ENCODE data around the gene ERP29.
A peak's percentile ranks its signal among the peaks of the same experiment; 100 is the strongest.

Gene ERP29

GRCh38 chr12:112012775-112013600 lies at the start of gene ERP29, which contains the start of gene TMEM116:
Gene ERP29, plus strand, starts transcription at chr12:112013426. Its CDS starts 40 bp downstream, at chr12:112013466.
Gene TMEM116, minus strand, starts transcription at chr12:112013165. Its CDS starts 7,895 bp downstream, at chr12:112005270.
- peak within 1 kb of the TSS; percentile 89 for H3K4me3 ChIP-seq (ENCODE audit: low read depth, low read length)
- in situ Hi-C loops (cut with HindIII; ENCODE audit: low sequenced_read_pairs): no loop called here
- peak; percentile 53 for TF ChIP-seq CTCF (IDR thresholded peaks at IDR 0.05; ENCODE audit: low read depth, low read length, missing control alignments)
- DNase-seq (ENCODE audit: low read depth): peak; percentile 95

GRCh38 chr12:111964935-111965334 lies 48.3 kb upstream of the ERP29 start:
- H3K4me3 ChIP-seq (ENCODE audit: low read depth, low read length): no peak overlapping the region
- no peak for TF ChIP-seq CTCF (IDR thresholded peaks at IDR 0.05; ENCODE audit: low read depth, low read length, missing control alignments)
- DNase-seq (ENCODE audit: low read depth): no peak
- in situ Hi-C loops (cut with HindIII; ENCODE audit: low sequenced_read_pairs): no loop called here

- DNase-seq (ENCODE audit: low read depth): no peak
- in situ Hi-C loops (cut with HindIII; ENCODE audit: low sequenced_read_pairs): no loop called here
- TF ChIP-seq CTCF (IDR thresholded peaks at IDR 0.05; ENCODE audit: low read depth, low read length, missing control alignments): no peak
- no peak overlapping the region for H3K4me3 ChIP-seq (ENCODE audit: low read depth, low read length)
Measured at GRCh38 chr12:111971800-111972199, 41.4 kb upstream of the ERP29 start.

GRCh38 chr12:111975161-111975931 lies 37.9 kb upstream of the ERP29 start:
- H3K4me3 ChIP-seq (ENCODE audit: low read depth, low read length): no peak overlapping the region

GRCh38 chr12:111976291-111976690 lies 36.9 kb upstream of the ERP29 start:
- in situ Hi-C loops (cut with HindIII; ENCODE audit: low sequenced_read_pairs): no loop called here
- TF ChIP-seq CTCF (IDR thresholded peaks at IDR 0.05; ENCODE audit: low read depth, low read length, missing control alignments): no peak
- no peak for DNase-seq (ENCODE audit: low read depth)
- no peak overlapping the region for H3K4me3 ChIP-seq (ENCODE audit: low read depth, low read length)

More at GRCh38 chr12:111975161-111975931, 37.9 kb upstream of the ERP29 start:
- in situ Hi-C loops (cut with HindIII; ENCODE audit: low sequenced_read_pairs): no loop called here
- TF ChIP-seq CTCF (IDR thresholded peaks at IDR 0.05; ENCODE audit: low read depth, low read length, missing control alignments): no peak
- no peak for DNase-seq (ENCODE audit: low read depth)

- in situ Hi-C loops (cut with HindIII; ENCODE audit: low sequenced_read_pairs): no loop called here
- TF ChIP-seq CTCF (IDR thresholded peaks at IDR 0.05; ENCODE audit: low read depth, low read length, missing control alignments): no peak
- no peak for DNase-seq (ENCODE audit: low read depth)
- no peak overlapping the region for H3K4me3 ChIP-seq (ENCODE audit: low read depth, low read length)
Measured at GRCh38 chr12:111976860-111977259, 36.4 kb upstream of the ERP29 start.

Data from astrocyte of the cerebellum (primary cell).